GM18499 (cell line): ENCODE measurements around the gene C9orf50.
"Not testable (repeated sequence)": the region's sequence is repeated elsewhere in the genome, so short reads cannot be mapped to it uniquely, and the experiment has no call there.

Experiments
- ATAC-seq: cut with Tn5 transposase; IDR thresholded peaks from one replicate; pipeline ENCODE4 v1.9.1; 2021; ENCODE audit warnings: moderate number of reproducible peaks; ENCODE audit not compliant: insufficient read depth, unreplicated experiment

Gene C9orf50

DNA sequence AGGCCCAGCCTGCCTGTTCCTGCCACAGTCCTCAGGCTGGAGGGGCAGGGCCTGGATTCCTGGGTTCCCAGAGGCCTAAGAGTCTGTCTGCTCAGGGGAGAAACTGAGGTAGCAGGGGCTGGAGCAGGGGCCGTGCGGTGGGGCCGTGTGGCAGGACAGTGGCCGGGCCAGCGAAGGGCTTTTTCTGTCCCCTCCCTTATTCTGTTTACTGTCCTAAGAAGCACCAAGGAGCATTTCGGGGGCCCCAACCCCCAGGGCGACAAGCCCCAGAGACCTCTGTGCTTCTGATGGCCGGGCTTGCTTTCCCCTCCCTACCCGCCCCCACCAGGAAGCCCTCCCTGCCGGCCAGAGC, 27.8 kb upstream of the C9orf50 start:
- no peak for ATAC-seq

- no peak for ATAC-seq
Observed at GRCh38 chr9:129648092-129648763, 27.3 kb upstream of the C9orf50 start.

DNA sequence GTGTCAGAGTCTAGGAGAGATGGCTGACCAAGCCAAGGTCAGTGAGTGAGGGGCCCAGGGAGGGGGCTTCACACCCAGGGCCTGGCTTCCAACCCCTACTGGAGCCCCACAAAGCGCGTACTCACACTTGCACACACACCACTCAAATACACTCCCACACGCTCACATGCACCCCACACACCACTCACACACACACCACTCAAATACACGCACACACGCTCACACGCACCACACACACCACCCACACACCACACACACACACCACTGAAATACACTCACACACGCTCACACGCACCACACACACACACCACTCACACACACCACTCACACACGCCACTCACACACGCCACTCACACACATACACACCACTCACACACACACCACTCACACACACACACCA, 26.7 kb upstream of the C9orf50 start:
- no peak for ATAC-seq

DNA sequence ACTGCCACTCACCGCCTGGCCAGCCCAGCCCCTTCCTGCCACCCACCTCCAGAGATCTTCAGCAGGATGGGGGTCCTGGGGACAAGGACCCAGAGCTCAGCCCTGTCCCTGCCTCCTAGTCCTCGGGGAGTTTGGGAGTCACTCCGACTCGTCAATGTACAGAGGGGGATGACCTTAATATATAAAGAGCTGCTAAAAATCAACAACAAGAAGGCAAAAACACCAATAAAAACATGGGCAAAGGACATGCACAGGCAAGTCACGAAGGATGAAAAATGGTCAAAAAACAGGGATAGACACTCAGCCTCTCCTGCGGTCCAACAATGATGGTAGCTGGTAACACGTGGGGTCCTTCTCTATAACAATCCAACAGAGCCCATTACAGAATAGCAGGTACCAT, 25.8 kb upstream of the C9orf50 start:
- ATAC-seq = no peak

GRCh38 chr9:129646252-129646651, 25.4 kb upstream of the C9orf50 start:
- no peak for ATAC-seq

DNA sequence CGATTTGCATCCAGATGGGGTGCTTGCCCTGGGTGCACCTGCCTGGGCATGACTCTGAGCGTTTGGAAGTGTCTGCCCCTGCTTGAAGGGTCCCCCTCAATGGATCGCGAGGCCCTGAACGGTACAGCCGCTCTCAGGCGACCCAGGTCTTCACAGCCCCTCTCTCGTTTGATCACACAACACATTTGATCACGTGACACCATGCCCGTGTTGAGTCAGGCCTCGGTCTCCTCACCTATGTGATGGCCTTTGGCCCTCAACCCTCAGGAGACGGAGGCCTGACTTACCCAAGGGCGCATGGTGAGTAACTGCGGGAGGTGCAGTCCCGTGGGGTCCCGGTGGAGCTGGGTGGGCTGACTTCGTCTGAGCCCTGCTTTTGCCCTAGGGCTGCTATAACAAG, 24.0 kb upstream of the C9orf50 start:
- ATAC-seq = no peak

DNA sequence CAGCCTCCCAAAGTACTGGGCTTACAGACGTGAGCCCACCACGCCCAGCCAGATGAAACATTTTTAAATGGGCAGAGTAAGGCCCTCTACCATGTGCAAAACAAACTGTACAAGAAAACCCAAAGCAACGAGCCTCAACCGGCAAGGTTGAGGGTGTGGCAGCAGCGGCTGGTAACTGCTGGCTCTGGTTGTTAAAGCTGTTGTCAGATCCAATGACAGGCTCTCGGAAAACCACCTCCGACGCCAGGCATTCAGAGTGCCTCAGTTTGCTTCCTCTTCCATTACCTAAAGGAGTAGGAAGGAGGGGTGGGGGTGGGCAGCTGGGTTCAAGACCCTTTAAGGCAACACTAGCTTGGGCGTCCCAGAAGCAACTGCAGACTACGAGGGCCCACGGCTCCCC, 23.5 kb upstream of the C9orf50 start:
- no peak for ATAC-seq

- ATAC-seq = no peak
Observed at GRCh38 chr9:129643706-129644105, 22.8 kb upstream of the C9orf50 start.

GRCh38 chr9:129641750-129642585, 21.1 kb upstream of the C9orf50 start, which contains the start of gene ASB6:
ASB6 (minus strand) TSS chr9:129642151; CDS start chr9:129641999, 152 bp downstream.
- peak; percentile 51 for ATAC-seq

DNA sequence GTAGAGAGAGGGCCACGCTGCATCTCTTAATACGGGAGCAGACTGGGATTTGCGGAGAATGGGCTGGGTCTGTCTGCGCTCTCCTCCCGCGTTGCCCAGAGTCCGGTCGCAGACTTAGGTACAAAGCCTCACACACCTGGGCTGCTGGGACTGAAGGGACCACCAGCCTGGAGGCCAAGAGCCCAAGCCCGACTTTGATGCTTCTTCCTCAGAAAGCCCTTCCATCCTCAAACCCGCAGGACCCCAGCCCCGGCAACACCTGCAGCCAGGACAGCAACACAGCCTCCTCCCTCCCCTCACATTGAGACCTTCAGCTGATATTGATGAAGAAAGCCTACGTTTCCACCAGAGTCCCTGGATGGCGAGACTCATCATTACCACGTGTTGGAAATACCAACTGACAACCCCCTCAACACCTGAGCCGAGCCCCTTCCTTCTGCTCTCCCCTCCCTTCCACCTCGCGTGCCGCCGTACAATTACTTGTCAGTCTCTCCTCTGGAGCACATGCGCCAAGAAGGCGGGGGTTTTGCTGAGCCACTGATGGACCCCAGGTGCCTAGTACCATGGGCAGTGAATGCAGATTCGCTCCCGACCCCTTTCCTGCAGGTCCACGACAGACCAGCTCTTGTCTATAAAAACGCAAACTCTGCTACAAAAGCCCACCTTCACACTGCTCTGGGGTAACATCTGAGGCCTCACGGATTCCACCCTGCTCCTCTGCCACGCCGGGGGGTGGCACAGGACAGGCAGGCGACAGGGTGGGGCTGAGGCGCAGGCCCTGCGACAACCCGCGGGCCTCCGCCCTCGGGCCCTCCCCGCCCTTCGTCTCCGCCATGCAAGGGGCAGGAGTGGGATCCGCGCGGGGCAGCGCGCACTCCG, 20.2 kb upstream of the C9orf50 start:
- no peak for ATAC-seq

DNA sequence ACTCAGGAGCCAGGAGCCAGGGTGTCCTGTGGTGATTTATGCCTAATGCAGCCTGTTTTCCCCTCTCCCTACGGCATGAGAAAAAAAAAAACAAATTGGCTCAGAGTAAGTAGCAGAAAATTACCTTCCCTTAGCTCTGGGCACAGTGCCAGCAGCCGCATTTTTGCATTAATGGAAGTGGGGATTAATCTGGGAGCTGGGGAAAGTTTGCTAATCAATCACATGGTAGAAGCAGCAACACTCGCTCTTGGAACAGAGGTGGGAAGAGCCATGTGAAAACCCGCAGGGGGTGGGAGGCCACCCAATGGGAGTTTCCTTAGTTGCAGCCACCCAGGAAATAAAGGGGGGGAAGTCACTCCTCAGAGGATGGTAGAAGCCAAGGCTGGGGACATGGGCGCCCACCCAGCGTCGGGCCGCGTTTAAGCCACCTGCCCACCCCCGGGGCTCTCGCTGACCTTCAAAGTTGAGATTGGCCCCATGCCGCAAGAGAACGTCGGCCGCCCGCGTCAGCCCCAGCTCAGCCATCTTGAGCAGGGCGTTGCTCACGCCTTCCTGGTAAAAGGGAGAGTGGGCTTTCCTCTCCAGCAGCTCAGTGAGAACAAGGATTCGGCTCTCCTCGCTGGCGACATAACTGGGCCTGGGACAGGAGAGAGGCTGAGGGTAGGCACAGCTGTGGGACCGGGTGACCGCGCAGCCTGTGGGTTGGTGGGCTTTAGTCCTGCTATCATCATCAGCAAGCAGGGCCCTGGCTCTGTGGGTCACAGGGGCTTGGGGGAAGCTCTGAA, 19.4 kb upstream of the C9orf50 start:
- no peak for ATAC-seq

GRCh38 chr9:129639756-129640085, 18.8 kb upstream of the C9orf50 start:
- ATAC-seq = no peak

GRCh38 chr9:129639034-129639630, 18.2 kb upstream of the C9orf50 start:
- ATAC-seq = no peak

DNA sequence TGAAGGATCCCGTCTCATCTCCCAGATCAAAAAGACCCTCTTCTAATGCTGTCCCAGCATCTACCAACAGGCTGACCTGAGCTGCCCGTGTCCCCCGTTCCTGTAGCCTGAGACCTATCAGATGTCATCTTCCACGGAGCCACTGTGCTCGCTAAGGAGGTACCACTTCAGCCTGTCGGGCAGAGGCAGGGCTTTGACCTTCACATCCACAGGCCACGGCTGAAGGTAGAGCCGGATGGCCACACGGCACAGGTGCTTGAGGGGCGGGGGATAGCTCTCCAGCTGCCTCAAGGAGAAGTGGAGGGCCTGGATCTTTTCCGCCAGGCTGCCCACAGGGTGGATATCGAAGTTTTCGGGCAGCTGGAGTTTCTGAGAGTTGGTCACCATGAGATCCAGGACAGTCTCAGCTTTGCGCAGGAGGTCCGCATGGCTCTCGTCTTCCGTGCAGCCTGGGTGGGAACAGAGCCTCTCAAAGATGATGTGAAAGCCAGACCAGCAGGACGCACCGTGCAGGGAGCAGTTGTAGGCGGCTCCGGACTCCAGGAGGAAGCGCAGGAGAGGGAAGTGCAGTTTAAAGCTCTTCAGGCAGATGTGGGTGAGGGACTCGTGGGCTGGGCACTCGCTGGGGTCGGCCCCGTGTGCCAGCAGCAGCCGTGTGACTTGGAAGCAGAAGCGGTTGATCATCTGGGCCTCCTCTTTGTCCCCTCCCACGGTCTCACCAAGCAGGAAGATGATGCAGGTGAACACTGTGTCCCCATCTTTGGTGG, 17.0 kb upstream of the C9orf50 start:
- ATAC-seq = no peak

- no peak for ATAC-seq
Observed at GRCh38 chr9:129637102-129637501, 16.2 kb upstream of the C9orf50 start.

- ATAC-seq = not testable (repeated sequence)
Observed at GRCh38 chr9:129636343-129636742, 15.4 kb upstream of the C9orf50 start.

GRCh38 chr9:129635099-129636065, 14.5 kb upstream of the C9orf50 start:
- no peak for ATAC-seq

DNA sequence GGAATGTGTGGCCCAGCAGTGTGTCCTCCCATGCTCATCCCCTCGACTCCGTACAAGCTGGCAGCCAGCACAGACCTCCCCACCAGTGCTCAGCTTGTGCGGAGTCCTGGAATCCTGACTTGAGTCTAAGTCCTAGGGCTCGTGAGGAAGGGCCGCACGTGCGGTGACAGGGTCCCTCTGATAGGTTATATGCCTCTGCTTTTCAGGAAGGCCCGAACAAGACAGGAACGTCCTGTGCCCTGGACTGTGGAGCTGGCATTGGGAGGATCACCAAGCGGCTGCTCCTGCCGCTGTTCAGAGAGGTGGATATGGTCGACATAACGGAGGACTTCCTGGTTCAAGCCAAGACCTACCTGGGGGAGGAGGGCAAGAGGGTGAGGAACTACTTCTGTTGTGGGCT, 12.9 kb upstream of the C9orf50 start:
- ATAC-seq = no peak
